ENCODE data around the gene SURF1.

The SURF1 gene

DNA sequence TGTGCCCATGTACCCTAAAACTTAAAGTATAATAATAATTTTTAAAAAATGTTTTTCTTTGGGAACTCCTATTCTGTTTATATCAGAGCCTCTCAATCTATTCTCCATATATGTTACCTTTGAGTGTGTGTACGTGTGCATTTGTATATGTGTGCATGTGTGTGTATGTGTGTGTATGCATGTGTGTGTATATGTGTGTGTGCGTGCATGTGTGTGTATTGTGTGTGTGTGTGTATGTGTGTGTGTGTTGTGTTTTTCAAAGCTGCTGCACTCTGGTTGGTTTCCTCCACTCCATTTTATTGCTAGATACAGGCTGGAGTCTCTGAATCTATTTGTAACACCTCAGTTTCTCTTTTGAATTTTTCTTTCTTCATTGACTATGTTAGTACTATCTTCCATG, 40.3 kb downstream of the SURF1 start:
- DNase-seq, result no peak

DNA sequence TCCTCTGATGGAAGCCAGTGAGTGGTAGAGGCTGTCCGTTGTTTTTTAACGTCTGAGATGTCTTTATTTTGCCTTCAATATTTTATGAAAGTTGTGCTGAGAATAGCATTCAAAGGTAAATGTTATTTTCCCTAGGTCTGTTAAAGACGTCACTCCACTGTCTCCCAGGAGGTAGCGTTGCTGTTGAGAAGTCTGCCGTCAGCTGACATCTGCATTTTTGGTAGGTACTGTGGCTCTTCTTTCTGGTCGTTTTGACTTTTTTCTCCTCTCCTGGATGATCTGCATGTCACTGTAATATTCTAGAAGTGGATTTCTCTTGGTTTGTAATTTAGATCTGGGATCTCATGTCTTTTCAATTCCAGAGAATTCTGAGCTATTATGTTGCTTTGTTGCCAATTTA, 46.7 kb downstream of the SURF1 start:
- DNase-seq, result no peak

DNA sequence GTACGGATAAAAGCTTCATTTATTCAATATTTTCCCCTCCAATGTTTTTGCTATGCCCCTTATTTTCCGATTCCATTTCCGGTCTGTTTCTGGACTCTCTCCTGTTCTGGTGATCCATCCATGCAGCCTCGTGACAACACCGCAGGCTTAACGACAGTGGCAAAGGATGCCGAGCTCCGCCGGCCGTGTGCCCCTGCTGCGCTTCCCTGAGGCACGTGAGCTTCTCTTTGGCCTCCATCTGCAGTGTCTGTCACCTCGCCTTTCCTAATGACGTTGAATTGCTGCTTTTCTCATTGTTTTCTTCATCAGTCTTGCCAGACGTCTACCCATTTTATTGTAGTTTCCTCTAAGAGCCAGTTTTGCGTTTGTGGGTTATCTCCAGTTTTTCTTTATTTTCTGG, 49.0 kb downstream of the SURF1 start:
- DNase-seq, result no peak

DNA sequence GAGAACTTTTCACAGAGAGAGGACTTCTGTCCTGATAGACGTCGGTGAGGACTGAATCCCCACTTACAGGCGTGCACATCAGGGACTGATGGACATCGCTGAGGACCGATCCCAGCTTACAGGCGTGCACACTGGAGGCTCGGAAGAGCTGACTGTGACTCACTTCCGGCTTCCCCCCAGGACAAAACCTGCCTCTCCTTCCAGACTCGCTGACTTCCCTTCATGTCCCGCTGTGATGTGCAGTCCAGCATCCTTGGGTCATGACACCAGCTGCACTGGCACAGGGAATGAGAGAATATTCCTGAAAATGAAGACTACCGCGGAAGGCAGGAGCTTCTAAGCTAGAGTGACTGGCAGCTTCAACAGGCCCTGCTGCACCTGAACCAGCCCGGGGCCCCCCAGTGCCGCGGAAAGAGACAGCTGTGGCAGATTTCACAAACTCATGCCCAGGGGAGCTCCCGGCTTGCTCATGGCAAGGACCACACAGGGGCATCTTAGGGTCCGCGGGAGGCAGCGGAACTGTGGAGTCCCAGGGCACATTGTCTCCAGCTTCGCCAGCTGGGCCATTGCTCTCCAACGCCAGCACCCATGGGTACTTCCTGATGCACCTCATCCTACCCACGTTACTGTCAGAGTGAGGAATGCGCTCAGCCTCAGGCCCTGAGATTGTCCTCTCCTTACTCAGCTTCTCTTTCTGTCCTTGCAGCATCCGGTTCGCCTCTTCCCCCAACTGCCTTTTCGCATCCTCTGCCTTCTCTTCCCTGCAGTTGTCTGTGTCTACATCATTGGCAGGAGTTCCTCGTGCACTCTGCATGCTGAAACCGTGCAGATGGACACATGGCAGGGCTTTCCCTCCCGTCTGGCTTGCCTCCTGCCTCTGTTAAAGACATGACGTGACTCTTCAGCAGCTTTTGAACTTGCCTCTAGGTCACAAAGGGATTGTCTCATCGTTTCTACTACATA, 49.8 kb downstream of the SURF1 start:
- no peak for DNase-seq

DNA sequence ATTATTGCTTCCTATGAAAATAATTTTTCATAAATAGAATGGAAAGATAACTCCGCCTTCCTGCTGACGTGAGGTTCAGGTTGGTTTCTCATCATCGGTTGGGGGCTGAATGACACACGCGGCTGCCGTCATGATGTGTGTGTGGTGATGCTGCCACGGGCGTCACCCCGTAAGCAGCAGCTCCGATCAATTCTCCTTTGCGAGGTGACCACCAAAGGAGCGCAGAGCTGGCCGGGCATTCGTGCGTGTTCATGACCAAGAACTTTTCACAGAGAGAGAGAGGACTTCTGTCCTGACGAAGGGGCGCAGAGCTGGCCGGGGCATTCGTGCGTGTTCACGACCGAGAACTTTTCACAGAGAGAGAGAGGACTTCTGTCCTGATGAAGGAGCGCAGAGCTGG, 50.6 kb downstream of the SURF1 start:
- DNase-seq, result no peak

DNA sequence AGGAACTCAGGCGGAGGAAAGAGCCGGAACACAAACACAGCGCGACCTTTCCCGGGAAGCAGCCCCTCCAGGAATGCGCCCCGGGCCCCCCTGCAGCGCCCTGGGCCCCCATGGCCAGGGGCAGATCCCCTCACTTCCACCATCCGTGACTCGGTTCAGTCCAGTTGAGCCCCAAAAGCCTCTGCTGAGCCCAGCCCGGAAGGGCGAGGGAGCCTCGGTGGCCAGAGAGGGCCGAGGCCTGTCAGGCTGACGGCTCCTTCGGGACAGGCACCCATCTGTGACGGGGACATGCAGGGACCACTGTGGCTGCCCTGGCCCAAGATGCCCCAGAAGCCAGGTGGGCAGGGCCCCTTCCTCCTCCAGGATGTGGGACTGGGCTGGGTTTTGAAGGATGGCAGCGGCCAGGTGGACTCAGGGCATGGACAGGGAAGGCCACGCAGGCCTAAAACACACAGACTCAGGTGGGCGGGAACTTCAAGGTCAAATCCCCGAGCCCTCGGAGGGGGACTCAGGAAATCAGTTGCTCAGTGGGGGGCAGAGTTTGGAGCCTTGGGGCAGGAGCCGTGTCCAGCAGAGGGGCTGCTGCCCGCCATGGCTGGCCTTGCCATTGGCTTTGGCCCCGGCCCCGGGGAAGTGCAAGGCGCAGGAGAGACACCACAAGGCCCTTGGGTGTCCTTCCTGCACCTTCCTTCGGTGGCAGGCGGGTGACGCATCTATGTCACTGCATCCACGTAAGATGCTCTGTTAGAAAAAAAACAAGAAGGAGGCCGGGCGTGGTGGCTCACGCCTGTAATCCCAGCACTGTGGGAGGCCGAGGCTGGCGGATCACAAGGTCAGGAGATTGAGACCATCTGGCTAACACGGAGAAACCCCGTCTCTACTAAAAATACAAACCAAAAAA, 51.6 kb downstream of the SURF1 start:
- no peak for DNase-seq

DNA sequence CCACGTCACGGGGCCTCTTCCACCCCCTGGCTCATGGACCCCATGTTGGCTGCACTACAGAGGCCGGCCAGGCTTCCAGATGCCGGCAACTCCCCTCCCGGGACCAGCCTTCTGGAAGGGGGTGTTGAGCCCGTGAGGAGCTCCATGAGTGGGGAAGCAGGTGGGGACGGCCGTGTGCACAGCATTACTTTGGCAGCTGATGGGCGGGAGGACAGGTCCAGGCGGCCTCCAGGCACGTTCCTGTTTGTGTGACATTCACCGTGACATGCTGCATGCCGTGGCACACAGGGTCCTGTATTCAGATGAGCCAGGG, 52.2 kb downstream of the SURF1 start:
- no peak for DNase-seq

DNA sequence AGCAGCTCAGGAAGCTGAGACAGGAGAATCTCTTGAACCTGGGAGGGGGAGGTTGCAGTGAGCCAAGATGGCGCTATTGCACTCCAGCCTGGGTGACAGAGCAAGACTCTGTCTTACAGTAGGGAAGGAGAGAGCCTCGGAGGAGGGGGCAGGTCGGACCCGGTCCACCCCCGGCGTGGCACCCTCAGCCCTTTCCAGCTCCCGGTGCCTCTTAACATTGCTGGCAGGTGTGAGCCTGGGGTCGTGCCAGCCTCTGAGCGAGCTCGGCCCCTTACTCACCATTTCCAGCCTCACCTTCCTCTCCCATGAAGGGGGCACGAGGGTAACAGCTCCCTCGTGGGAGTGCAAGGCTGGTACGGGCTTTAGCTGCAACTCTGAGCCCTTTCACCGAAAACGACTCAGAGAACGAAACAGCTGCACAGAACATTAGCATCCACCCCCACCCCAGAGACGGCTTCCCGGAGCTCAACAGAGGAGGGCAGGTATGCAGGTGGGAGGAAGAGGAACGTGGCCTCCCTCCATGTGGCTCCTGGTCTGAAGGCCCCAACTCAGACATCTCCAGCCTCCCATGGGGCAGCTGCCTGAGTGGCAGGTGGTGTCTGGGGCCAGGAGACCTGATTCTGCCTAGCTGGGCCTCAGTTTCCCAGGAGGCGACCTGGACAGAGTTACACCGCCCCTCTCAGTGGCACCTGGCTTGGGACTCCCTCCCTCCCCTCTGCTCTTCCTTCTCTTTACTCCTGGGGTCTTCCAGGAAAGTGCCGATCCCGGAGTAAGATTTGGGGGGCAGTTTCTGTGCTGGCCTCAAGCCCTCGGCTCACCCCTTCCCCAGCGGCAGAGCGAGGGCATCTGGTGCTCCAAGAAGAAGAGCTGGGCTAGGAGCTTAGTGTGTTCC, 52.8 kb downstream of the SURF1 start:
- no peak for DNase-seq

Data from NCI-H1105 (cell line).